Endodermal cell (in vitro differentiated cells): ENCODE measurements around the gene PCYOX1L. TPM values are rescaled to one million over a fixed set of nuclear protein-coding genes. Genes with fewer than 3 reads are reported as not detected.

Experiments
- DNase-seq: peaks from one replicate; pipeline ENCODE4 v3.0.0-alpha.2; 2017
- H3K27ac ChIP-seq: 2 replicates; pipeline ENCODE4 v1.5.1; 2013; ENCODE audit warnings: mild to moderate bottlenecking, low read depth, low read length, moderate library complexity
- H3K27me3 ChIP-seq: 2 replicates; pipeline ENCODE4 v1.6.1; 2013; ENCODE audit warnings: mild to moderate bottlenecking, low read length, moderate library complexity; ENCODE audit not compliant: insufficient read depth, control insufficient read depth, poor library complexity, severe bottlenecking
- H3K36me3 ChIP-seq: 2 replicates; pipeline ENCODE4 v1.7.0; 2013; ENCODE audit warnings: mild to moderate bottlenecking, low read length, moderate library complexity; ENCODE audit not compliant: control insufficient read depth, insufficient read depth
- H3K4me1 ChIP-seq: one replicate; pipeline ENCODE4 v1.7.0; 2013; ENCODE audit warnings: low read length; ENCODE audit not compliant: control insufficient read depth, insufficient read depth
- H3K4me3 ChIP-seq: 2 replicates; pipeline ENCODE4 v1.5.1; 2013; ENCODE audit warnings: mild to moderate bottlenecking, low read length, moderate library complexity
- H3K9ac ChIP-seq: 2 replicates; pipeline ENCODE4 v1.6.1; 2013; ENCODE audit warnings: mild to moderate bottlenecking, low read length, moderate library complexity; ENCODE audit not compliant: poor library complexity, severe bottlenecking; ENCODE audit errors: extremely low read depth
- H3K9me3 ChIP-seq: 2 replicates; pipeline ENCODE4 v1.6.1; 2013; ENCODE audit warnings: mild to moderate bottlenecking, low read length, moderate library complexity; ENCODE audit not compliant: control insufficient read depth
- H3K27ac Mint-ChIP-seq: 2 replicates; pipeline ENCODE4 v1.8.0; 2020; ENCODE audit warnings: mixed read lengths
- H3K27me3 Mint-ChIP-seq: 2 replicates; pipeline ENCODE4 v1.8.0; 2021; ENCODE audit warnings: mild to moderate bottlenecking, mixed read lengths; ENCODE audit not compliant: insufficient read depth
- H3K36me3 Mint-ChIP-seq: 2 replicates; pipeline ENCODE4 v1.8.0; 2020; ENCODE audit warnings: low read depth, mixed read lengths
- H3K4me1 Mint-ChIP-seq: 2 replicates; pipeline ENCODE4 v1.8.0; 2020; ENCODE audit warnings: mixed read lengths
- H3K4me3 Mint-ChIP-seq: 2 replicates; pipeline ENCODE4 v1.8.0; 2020; ENCODE audit warnings: mild to moderate bottlenecking, moderate library complexity, mixed read lengths
- H3K9me3 Mint-ChIP-seq: 2 replicates; pipeline ENCODE4 v1.8.0; 2020; ENCODE audit warnings: mild to moderate bottlenecking, mixed read lengths
- CTCF ChIP-seq: fragments of 200-600 bp; sonication (generic); conservative IDR thresholded peaks from 2 replicates; pipeline ENCODE4 v1.5.0; 2021; ENCODE audit warnings: antibody characterized with exemption, mild to moderate bottlenecking
- WGBS, 2 experiments: methylation state at CpG; one replicate each; pipeline versions ENCODE4 v1.1.5 to v1.1.7; 2013; ENCODE audit warnings: missing lambda C conversion rate in 2 of 2, mixed read lengths in 1 of 2; ENCODE audit not compliant: insufficient coverage in 1 of 2, insufficient read length in 1 of 2; 5-methylcytosine and 5-hydroxymethylcytosine counted together
- total RNA-seq, 2 donors: library from RNA; stranded (reverse); fragmentation: NEBNext Ultra II Directional in 1 of 2; extraction: Animal tissue kit (Norgen Biotek cat#: 25700) in 1 of 2; gene quantifications; 2 replicates in 1 of 2; 3 replicates in 1 of 2; pipeline ENCODE4 v1.2.1, GENCODE V29; 2021

Gene PCYOX1L
- total RNA-seq, 2 donors from 2014 or later: 11.1 to 11.7 TPM

DNA sequence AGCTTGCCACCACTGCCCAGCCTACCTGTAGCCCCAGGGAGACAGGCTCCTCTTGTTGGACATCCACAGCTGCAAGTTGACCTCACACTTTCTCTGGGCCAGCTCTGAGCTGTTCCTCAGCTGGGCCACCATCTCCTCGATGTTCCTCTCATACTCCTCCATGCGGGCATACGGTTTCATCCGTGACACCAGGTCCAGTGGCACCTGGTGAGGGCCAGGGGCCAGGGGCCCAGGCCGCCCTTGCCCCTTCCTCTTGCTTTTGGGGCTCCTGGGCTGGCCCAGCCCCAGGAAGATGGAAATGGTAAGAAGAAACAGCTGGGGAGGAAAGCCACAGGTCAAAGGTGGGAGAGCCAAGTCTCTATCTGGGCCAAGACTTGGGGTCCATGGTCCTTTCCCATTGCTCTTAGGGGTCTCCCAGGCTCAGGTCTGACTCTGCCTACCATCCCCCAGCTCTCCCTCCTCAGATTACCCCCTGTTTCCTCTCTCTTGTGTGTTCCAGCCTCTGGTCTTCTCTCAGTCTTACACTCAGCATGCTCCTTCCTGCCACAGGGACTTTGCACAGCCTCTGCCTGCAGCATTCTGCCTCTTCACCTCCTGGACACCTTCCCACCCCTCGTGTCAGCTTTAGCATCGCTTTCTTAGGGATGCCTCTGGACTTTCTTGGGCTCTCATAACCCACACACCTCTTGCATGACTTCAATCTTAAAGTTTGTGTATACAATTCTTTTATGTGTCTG lies 19.0 kb downstream of the PCYOX1L start:
- no peaks in the 10 kb centered on the region for H3K36me3 ChIP-seq
- peaks cover 3% of the 10 kb centered on the region for H3K4me1 Mint-ChIP-seq
- H3K27ac Mint-ChIP-seq: no peak overlapping the region
- no peaks in the 10 kb centered on the region for H3K27me3 ChIP-seq
- no peaks in the 10 kb centered on the region for H3K36me3 Mint-ChIP-seq
- DNase-seq: no peak
- 88 to 98% methylated on average over 7 of the region's 7 CpGs for WGBS, 2 experiments
- H3K4me1 ChIP-seq: no peaks in the 10 kb centered on the region
- no peaks in the 10 kb centered on the region for H3K9me3 ChIP-seq
- no peak overlapping the region for H3K4me3 Mint-ChIP-seq
- no peak overlapping the region for H3K4me3 ChIP-seq
- H3K27me3 Mint-ChIP-seq: no peaks in the 10 kb centered on the region
- no peaks in the 10 kb centered on the region for H3K9me3 Mint-ChIP-seq
- no peak overlapping the region for H3K27ac ChIP-seq
- no peak overlapping the region for H3K9ac ChIP-seq
- TF ChIP-seq CTCF: no peak

- TF ChIP-seq CTCF: no peak
- Histone ChIP-seq H3K4me3 (no peak overlapping the region), H3K9me3 (no peaks in the 10 kb centered on the region), H3K4me1 (no peaks in the 10 kb centered on the region), H3K27ac (no peak overlapping the region), H3K27me3 (no peaks in the 10 kb centered on the region), H3K9ac (no peak overlapping the region), H3K36me3 (no peaks in the 10 kb centered on the region)
- H3K27me3 Mint-ChIP-seq: no peaks in the 10 kb centered on the region
- WGBS, 2 experiments: 76 to 80% methylated on average over 4 to 5 of the region's 5 CpGs
- no peak overlapping the region for H3K4me3 Mint-ChIP-seq
- H3K4me1 Mint-ChIP-seq: peaks cover 5% of the 10 kb centered on the region
- H3K27ac Mint-ChIP-seq: no peak overlapping the region
- DNase-seq: no peak
- H3K9me3 Mint-ChIP-seq: no peaks in the 10 kb centered on the region
- H3K36me3 Mint-ChIP-seq: no peaks in the 10 kb centered on the region
These were observed 20.5 kb downstream of the PCYOX1L start for GRCh38 chr5:149378241-149378820.

GRCh38 chr5:149379177-149379761 lies 21.4 kb downstream of the PCYOX1L start, which contains the start of gene IL17B:
Gene IL17B (minus strand): TSS chr5:149379292. CDS start chr5:149379225, 67 bp downstream.
- H3K27me3 Mint-ChIP-seq: no peaks in the 10 kb centered on the region
- TF ChIP-seq CTCF: no peak
- no peaks in the 10 kb centered on the region for H3K4me1 ChIP-seq
- no peak within 1 kb of the TSS for H3K27ac Mint-ChIP-seq
- no peak within 1 kb of the TSS for H3K27ac ChIP-seq
- H3K9me3 ChIP-seq: no peaks in the 10 kb centered on the region
- no peak for DNase-seq
- no peak within 1 kb of the TSS for H3K4me3 Mint-ChIP-seq
- H3K9ac ChIP-seq: no peak within 1 kb of the TSS
- peaks cover 5% of the 10 kb centered on the region for H3K4me1 Mint-ChIP-seq
- H3K36me3 ChIP-seq: no peaks in the 10 kb centered on the region
- no peaks in the 10 kb centered on the region for H3K36me3 Mint-ChIP-seq
- no peaks in the 10 kb centered on the region for H3K27me3 ChIP-seq
- no peaks in the 10 kb centered on the region for H3K9me3 Mint-ChIP-seq
- no peak within 1 kb of the TSS for H3K4me3 ChIP-seq
- WGBS, 2 experiments: 90 to 92% methylated on average over 11 to 22 of the region's 22 CpGs
